Measurements from ENCODE around the gene EHD1. TPM values are rescaled to one million over a fixed set of nuclear protein-coding genes. Genes with fewer than 3 reads are reported as not detected.
A peak's percentile ranks its signal among the peaks of the same experiment; 100 is the strongest.

EHD1 gene
- total and polyA plus RNA-seq, 2 of the 4 experiments (the other 2 are of a cell fraction): 107 to 209 TPM

DNA sequence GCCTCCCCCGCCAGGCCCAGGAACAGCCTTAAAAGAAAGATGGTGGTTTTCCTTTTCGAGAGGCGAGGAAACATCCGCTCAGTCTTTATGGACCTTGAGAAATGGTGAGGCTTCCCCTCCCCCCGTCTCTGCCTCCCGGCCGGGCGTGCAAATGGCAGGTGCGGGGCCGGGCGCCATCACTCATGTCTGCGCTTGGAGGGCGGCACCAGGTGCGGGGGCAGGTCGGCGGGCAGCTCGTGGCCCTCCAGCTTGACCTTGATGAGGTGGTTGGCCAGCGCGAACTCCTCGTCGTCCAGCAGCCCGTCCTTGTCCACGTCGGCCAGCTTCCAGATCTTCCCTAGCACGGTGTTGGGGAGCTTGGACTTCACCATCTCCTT is 24.3 kb downstream of the EHD1 start (continued):
- TF ChIP-seq, protein P1, sequence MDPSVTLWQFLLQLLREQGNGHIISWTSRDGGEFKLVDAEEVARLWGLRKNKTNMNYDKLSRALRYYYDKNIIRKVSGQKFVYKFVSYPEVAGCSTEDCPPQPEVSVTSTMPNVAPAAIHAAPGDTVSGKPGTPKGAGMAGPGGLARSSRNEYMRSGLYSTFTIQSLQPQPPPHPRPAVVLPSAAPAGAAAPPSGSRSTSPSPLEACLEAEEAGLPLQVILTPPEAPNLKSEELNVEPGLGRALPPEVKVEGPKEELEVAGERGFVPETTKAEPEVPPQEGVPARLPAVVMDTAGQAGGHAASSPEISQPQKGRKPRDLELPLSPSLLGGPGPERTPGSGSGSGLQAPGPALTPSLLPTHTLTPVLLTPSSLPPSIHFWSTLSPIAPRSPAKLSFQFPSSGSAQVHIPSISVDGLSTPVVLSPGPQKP (IDR thresholded peaks at IDR 0.05; ENCODE audit: borderline replicate concordance, low read depth, low read length): no peak
- no peak for TF ChIP-seq RAD21 (IDR thresholded peaks at IDR 0.05; ENCODE audit: low read length)
- no peak for TF ChIP-seq POLR2A (IDR thresholded peaks at IDR 0.05; ENCODE audit: low read depth, low read length)
- TF ChIP-seq NFE2L2 (IDR thresholded peaks at IDR 0.05; ENCODE audit: low read depth, low read length): no peak

DNA sequence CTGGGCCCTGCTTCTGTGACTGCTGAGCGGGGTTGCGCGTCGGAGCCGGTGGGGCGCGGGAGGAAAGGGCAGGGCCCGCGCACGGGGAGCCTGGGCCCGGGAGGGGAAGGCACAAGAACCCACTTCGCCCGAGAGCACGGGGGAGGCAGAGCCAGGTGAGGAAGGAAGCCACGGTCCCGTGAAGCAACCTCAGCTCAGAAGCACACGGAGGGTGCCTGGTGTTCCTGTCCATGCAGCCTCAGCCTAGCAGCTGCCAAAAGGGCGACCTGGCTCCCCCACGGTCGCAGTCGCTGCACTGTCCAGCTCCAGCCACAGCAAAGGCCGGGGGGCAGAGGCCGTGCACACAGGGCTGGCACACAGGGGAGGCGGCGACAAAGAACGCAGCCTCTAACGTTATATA is 24.7 kb downstream of the EHD1 start:
- ATAC-seq (ENCODE audit: low read depth): no peak
- no peak overlapping the region for H3K9ac ChIP-seq (ENCODE audit: low read depth, low read length)
- no peak overlapping the region for H2AK9ac ChIP-seq (replicated peaks; ENCODE audit: low read depth, low read length, poor library complexity)
- H3K23ac ChIP-seq (ENCODE audit: low read depth, low read length): no peak overlapping the region
- no peak overlapping the region for H3K56ac ChIP-seq (ENCODE audit: extremely low read depth, insufficient read depth, low read length)
- H3K4me1 ChIP-seq (ENCODE audit: control insufficient read depth, insufficient read depth, low read length): peaks cover 38% of the 10 kb centered on the region
- no peak overlapping the region for H3K18ac ChIP-seq (ENCODE audit: low read depth, low read length)
- no TSS peak for BruUV-seq (replicated peaks)
- H3K9me1 ChIP-seq (ENCODE audit: insufficient read depth, low read length): peaks cover 25% of the 10 kb centered on the region
- dilution Hi-C loops (cut with HindIII; ENCODE audit: low sequenced_read_pairs, unreplicated experiment) (no loop called here), in situ Hi-C loops (cut with MboI; ENCODE audit: low sequenced_read_pairs) (no loop called here), intact Hi-C loops (cut with micrococcal nuclease) (loop anchor here (2.0 kb wide), 1 partner anchor 63 kb away; the partner anchor contains the start of gene ATG2A)
- H2BK15ac ChIP-seq (ENCODE audit: low read depth, low read length): no peak overlapping the region
- no peak overlapping the region for H3K4me2 ChIP-seq (ENCODE audit: low read depth, low read length)
- no peak overlapping the region; a peak in 1 of 4 replicates for H4K8ac ChIP-seq (ENCODE audit: low read depth in 2 of 2, low read length in 2 of 2)
- peak overlapping the region; percentile 43 for H3K4ac ChIP-seq (ENCODE audit: low read depth, low read length)
- 0 out of 2 replicates have a peak overlapping the region, but pooled peaks have one; percentile 32 for H2BK120ac ChIP-seq (ENCODE audit: low read depth, low read length)
- H2BK20ac ChIP-seq (ENCODE audit: low read depth, low read length): 0 out of 2 replicates have a peak overlapping the region, but pooled peaks have one; percentile 93
- no peak overlapping the region for H2AFZ ChIP-seq (replicated peaks; ENCODE audit: low read length, poor library complexity)
- peaks cover 5% of the 10 kb centered on the region; the same call in 1 of the 2 replicates for H4K20me1 ChIP-seq (ENCODE audit: insufficient read depth, low read length)
- no peaks in the 10 kb centered on the region for H3K27me3 ChIP-seq (ENCODE audit: control insufficient read depth, insufficient read depth, low read length)
- peak overlapping the region; percentile 100 for H2AK5ac ChIP-seq (ENCODE audit: low read depth, low read length)
- H4K91ac ChIP-seq (ENCODE audit: insufficient read depth, low read depth, low read length): no peak overlapping the region
- H3K27ac ChIP-seq (ENCODE audit: insufficient read depth, low read length): peak overlapping the region; percentile 16; the same call in 1 of the 2 replicates
- ChIA-PET POLR2A (ENCODE audit: unreplicated experiment) (no interaction called here), CTCF (no interaction called here)
- WGBS, 2 experiments (ENCODE audit: extremely low coverage in 2 of 2, insufficient read length in 1 of 2): 91% methylated on average over 15 of the region's 27 CpGs; no CpG with 5 or more reads in 1 of the 2 experiments
- no peak overlapping the region for H4K5ac ChIP-seq (ENCODE audit: low read depth, low read length)
- no peaks in the 10 kb centered on the region for H3K9me3 ChIP-seq (ENCODE audit: control insufficient read depth, insufficient read depth, low read length)
- H3K36me3 ChIP-seq (ENCODE audit: control insufficient read depth, insufficient read depth, low read length): peaks cover 39% of the 10 kb centered on the region
- no peak overlapping the region for H3K4me3 ChIP-seq (ENCODE audit: insufficient read depth, low read depth, low read length)
- peaks cover 24 to 78% of the 10 kb centered on the region in 2 experiments for H3K79me1 ChIP-seq (ENCODE audit: low read depth in 1 of 2, low read length in 2 of 2)
- DNase-seq: no peak
- H3K14ac ChIP-seq (replicated peaks; ENCODE audit: low read depth, low read length): no peak overlapping the region
- peak overlapping the region; percentile 27 for H2BK5ac ChIP-seq (ENCODE audit: low read depth, low read length, poor library complexity, severe bottlenecking)
- TF ChIP-seq CHD1 (IDR thresholded peaks at IDR 0.05; ENCODE audit: low read depth, low read length) (no peak), FOS (IDR thresholded peaks at IDR 0.05; ENCODE audit: low read depth, low read length) (no peak), BHLHE40 (IDR thresholded peaks at IDR 0.05; ENCODE audit: low read depth, low read length) (no peak), RCOR1 (IDR thresholded peaks at IDR 0.05; ENCODE audit: insufficient replicate concordance, low read length) (no peak), MAFK (IDR thresholded peaks at IDR 0.05; ENCODE audit: low read depth, low read length) (no peak), MXI1 (IDR thresholded peaks at IDR 0.05; ENCODE audit: borderline replicate concordance, low read depth, low read length) (no peak), RAD21 (IDR thresholded peaks at IDR 0.05; ENCODE audit: low read length) (no peak), MAZ (IDR thresholded peaks at IDR 0.05; ENCODE audit: borderline replicate concordance, low read depth, low read length) (no peak), RFX5 (IDR thresholded peaks at IDR 0.05; ENCODE audit: low read depth, low read length) (no peak), SMC3 (IDR thresholded peaks at IDR 0.05; ENCODE audit: low read depth, low read length) (no peak)
- TF ChIP-seq, protein P2, sequence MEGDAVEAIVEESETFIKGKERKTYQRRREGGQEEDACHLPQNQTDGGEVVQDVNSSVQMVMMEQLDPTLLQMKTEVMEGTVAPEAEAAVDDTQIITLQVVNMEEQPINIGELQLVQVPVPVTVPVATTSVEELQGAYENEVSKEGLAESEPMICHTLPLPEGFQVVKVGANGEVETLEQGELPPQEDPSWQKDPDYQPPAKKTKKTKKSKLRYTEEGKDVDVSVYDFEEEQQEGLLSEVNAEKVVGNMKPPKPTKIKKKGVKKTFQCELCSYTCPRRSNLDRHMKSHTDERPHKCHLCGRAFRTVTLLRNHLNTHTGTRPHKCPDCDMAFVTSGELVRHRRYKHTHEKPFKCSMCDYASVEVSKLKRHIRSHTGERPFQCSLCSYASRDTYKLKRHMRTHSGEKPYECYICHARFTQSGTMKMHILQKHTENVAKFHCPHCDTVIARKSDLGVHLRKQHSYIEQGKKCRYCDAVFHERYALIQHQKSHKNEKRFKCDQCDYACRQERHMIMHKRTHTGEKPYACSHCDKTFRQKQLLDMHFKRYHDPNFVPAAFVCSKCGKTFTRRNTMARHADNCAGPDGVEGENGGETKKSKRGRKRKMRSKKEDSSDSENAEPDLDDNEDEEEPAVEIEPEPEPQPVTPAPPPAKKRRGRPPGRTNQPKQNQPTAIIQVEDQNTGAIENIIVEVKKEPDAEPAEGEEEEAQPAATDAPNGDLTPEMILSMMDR (conservative IDR thresholded peaks at IDR 0.05; ENCODE audit: low read depth, low read length): no peak
- TF ChIP-seq, protein P1 (IDR thresholded peaks at IDR 0.05; ENCODE audit: borderline replicate concordance, low read depth, low read length): no peak

All from IMR-90 (cell line).